Measurements from ENCODE around the gene TATDN2.
"Not testable (repeated sequence)": the region's sequence is repeated elsewhere in the genome, so short reads cannot be mapped to it uniquely, and the experiment has no call there.

The TATDN2 gene

DNA sequence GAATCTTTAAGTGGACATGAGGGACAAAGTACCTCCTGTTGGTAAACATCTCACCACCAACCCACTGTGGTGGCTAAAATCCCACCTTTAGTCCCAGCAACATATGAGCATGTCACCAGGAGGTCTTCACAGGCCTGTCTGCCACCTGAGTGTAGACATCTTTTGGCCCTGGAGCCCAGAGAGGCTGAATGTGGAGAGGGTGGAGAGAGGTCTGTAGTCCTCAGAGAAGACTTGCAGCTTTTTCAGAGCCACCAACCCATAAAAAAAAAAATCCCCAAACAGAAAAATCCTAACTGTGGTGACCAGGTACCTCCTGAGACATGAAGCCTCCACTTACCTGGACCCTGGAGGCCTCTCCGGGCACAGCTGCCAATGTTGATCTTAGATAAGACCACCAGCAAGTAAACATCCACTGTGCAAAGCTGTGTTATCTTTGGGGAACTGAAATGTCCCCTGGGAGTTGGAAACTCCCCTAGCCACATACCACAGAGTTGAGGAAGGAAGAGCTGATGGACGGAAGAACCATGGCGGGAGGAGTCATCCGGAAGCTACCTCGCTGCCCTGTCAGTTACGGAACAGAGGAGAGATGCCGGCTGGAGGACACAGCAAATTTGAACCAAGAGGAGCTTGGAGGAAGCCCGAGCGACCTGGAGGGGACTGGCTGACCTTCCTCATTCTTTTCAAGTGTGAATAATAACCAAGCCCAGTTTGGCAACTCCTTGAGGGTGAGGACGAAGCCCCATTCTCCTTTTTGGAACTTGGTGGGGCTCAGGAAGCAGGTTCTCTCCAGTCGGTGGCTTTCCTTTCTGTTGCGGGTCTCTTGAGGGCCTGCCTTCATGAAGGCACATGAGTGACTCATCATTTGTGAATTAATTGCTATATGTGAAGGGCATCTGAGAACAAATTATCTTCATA, 44.5 kb downstream of the TATDN2 start, which contains the start of gene GHRL:
Gene GHRL, minus strand, starts transcription at position 443 of the 915 bp plus-strand sequence. CDS start 2,767 bp downstream, outside the sequence.
- DNase-seq = no peak

GRCh38 chr3:10294030-10294586, 45.8 kb downstream of the TATDN2 start:
- DNase-seq = no peak

DNA sequence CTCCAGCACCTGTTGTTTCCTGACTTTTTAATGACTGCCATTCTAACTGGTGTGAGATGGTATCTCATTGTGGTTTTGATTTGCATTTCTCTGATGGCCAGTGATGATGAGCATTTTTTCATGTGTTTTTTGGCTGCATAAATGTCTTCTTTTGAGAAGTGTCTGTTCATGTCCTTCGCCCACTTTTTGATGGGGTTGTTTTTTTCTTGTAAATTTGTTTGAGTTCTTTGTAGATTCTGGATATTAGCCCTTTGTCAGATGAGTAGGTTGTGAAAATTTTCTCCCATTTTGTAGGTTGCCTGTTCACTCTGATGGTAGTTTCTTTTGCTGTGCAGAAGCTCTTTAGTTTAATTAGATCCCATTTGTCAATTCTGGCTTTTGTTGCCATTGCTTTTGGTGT, 49.8 kb downstream of the TATDN2 start:
- not testable (repeated sequence) for DNase-seq

- DNase-seq = no peak
Observed at GRCh38 chr3:10299175-10299574, 50.9 kb downstream of the TATDN2 start.

DNA sequence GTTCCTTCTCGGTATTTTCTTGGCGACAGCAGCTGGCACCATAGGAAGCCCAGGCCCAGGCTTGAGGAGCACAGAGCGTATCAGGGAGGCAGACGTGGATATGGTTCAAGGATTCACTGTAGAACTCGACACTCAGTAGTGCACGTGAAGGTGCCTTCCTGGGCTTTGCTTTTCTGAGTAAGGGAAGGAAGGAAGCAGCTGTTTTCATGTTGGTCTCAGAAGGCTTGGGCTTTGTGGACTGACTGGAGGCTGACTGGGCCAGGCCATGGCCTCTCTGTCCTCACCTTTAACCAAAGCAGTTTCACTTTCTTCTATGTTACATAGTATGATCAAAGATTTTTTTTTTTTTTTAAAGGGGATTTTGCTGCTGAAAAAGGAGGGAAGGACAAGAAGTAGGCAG, 51.4 kb downstream of the TATDN2 start:
- DNase-seq = no peak

GRCh38 chr3:10300087-10300486, 51.8 kb downstream of the TATDN2 start:
- no peak for DNase-seq

- DNase-seq = no peak
Observed at GRCh38 chr3:10303105-10303504, 54.8 kb downstream of the TATDN2 start.

GRCh38 chr3:10303785-10304184, 55.5 kb downstream of the TATDN2 start:
- no peak for DNase-seq

DNA sequence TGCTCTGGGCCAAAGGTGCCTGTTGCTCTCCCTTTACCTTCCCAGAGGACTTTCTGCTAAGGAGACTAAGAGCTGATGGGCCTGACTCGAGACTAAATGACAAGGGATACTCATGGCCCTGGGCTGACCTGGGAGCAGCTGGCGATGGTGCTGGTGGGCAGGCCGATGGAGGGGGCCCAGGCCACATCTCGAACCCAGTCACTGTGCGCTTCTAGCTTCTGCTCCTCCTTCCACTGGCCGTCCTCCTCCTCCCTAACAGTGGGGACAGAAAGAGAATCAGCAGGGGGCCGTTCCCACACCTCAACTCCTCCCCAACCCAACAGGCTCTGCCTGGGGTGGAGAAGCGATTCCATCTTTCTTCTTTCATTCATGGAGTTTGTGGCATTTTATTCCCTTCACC, 56.6 kb downstream of the TATDN2 start:
- DNase-seq = no peak

- no peak for DNase-seq
Observed at GRCh38 chr3:10305331-10305902, 57.2 kb downstream of the TATDN2 start.

DNA sequence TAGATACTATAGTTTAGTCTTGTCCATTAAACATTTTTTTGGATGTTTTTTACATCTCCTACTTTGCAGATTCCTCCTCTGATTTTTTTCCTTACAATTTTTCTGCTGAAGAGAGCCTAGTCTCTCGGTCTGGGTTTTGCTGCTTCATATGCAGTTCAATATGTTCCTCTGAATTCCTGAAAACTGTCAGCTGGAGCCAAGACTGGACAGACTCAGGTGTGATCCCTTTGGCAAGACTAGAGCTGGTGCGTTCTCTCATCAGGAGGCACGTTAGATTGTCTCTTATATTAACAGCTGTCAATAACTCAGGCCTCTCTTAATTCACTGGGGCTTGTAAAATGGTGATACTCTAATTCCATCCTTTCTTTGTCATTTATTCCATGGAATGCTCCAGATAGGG, 57.9 kb downstream of the TATDN2 start:
- no peak for DNase-seq

DNA sequence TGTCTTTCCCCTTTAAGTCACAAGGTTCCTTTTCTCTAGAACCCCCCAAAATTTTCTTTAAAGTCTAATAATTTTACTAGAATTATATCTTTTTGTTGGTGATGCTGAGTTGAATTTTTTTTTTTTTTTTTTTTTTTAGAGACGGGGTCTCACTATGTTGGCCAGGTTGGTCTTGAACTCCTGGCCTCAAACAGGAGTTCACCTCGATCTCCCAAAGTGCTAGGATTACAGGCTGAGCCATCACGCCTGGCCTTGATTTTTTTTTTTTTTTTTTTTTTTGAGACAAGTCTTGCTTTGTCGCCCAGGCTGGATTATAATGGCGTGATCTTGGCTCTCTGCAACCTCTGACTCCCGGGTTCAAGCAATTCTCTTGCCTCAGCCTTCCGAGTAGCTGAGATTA, 60.4 kb downstream of the TATDN2 start:
- DNase-seq = no peak

DNA sequence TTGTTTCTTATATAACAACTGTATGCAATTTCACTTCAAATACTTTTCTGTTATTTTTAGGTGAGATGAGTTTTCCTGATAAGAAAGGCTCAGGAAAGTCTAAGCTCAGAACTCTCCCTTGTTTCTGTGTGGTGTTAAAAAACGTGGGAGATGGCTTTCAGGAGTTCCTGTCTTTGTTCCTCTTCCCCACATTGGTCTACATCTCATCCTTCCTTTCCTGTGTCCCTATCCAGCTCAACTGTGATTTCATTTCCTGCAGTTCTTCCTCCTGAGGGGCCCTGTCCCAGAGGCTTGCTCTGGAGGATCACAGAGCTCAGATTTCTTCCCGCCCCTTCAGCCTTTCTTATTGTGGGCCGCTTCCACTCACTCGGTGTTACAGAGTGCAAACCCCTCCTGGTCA, 61.5 kb downstream of the TATDN2 start:
- DNase-seq = no peak

DNA sequence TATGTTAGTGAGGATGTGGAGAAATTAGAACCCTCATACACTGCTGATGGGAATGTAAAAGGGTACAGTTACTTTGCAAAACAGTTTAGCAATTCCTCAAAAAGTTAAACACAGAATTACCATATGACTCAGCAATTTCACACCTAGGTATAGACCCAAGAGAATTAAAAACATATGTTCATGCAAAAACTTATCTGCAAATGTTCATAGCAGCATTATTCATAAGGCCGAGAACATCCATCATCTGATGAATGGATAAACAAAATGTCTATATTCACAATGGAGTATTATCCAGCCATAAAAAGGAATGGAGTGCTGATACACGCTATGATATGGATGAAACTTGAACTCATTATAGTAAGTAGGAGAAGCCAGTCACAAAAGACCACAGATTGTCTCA, 62.3 kb downstream of the TATDN2 start:
- DNase-seq = no peak

DNA sequence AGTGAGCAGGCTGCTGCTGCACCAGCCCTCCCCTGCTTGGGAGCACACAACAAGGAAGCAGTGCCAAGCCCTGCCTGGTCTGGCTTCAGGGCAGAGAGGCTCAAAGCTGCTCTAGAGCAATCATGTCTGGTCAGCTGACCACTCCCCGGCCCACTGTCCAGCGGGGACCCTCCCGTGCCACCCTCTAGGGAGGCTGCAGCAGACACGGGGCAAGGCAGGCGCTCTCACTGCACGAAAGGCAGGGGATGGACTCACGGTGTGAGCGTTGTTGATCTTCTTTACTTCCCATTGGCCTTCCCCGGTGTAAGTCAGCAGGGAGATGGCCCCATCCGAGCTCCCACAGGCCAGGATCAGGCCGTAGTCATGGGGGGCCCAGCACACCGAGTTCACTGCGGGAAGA, 63.5 kb downstream of the TATDN2 start:
- DNase-seq = no peak

DNA sequence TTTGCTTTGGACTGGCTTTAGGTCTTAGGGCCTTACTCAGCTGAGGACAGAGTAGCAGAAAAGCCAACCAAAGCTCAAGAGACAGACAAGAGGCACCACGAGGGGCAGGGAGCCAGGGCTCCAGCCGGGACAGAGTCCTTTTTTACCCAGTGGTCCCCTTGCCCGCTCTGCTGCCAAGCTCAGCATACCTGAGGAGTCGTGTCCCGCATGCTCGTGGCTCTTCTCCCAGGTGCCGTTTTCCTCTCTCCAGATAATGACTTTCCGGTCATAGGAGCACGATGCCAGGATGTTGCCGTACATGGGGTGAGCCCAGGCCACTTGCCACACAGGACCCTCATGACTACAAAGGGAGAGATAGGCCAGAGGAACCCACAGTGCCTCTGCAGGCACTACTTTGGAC, 64.1 kb downstream of the TATDN2 start:
- no peak for DNase-seq

DNA sequence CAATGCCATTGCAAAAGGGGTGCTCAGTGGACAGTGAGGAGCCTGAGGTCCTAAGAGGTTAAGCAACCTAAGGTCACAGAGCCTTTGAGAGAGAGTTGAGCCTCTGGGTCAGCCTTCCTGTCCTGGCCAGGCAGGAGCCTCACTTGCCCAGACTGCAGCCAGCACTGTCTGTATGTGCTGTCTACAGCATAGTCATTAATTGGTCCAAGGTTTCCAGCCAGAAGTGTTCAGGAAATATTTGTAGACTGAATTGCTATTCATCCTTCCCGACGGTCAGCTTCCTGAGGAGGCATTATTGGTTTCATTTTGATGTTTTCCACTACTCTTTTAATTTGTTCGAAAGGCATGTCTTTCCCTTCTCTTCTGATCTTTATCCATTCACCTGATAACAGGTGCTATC, 64.6 kb downstream of the TATDN2 start:
- no peak for DNase-seq

DNA sequence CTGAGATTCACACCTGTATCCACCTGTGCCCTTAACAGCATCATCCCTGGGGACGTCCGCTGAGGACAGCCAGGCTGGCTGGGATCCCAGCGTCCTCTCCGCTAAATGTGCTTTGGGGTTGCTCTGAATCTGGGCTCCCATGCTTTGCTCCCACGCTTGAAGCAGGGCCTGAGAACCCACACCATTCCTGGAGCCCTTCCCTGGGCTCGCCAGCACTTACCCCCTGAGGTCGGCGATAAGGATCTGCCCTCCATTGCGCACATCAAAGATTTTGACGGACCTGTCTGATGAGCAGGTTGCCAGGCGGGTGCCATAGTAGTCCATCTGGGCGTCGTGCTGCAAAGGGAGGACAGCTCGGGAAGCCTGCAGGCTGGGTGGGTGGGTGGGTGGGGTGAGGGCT, 66.8 kb downstream of the TATDN2 start:
- no peak for DNase-seq

DNA sequence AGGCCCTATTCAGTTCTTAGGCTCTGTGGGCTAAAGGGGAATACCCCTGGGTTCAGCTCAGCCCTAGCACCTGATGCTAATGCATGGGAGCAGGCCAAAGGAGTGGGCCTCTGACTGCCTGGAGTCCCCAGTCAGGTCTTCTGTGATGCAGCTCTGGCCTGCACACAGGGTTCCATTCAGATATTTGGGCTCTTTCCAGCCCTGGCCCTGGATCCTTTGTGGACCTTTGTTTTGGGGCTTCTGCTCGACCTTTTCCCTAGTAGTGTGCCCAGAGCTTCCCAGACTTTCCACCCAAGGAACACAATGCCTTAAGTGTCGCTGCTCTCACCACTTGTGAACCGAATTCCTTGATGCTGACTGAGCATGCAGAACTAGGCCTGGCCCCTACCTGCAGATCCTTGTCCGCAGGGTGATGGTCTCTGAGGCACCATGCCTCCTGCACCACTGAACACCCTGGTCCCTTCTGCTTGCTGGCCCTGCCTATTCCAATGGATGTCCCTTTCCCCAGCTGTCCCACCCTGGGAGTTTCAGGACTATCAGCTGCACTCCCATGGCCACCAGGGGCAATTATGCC, 67.6 kb downstream of the TATDN2 start:
- no peak for DNase-seq

- DNase-seq = no peak
Observed at GRCh38 chr3:10317311-10317960, 69.2 kb downstream of the TATDN2 start.

DNA sequence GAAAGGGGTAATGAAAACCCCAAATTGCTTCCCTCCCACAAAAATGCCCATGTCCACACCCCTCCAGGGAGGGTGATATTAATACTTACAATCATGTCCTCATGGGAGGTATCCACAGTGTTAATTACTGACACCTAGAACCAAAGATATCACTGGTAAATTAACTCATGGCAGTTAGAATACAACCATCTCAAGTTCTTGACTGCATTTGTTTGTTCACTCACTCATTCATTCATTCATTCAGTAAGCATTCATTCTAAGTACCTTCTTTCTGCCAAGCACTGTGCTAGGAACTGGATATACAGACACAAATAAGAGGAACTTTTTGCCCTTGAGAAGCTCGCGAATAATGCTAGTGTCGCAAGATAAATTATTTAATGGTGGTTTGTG, 69.7 kb downstream of the TATDN2 start:
- DNase-seq = no peak

DNA sequence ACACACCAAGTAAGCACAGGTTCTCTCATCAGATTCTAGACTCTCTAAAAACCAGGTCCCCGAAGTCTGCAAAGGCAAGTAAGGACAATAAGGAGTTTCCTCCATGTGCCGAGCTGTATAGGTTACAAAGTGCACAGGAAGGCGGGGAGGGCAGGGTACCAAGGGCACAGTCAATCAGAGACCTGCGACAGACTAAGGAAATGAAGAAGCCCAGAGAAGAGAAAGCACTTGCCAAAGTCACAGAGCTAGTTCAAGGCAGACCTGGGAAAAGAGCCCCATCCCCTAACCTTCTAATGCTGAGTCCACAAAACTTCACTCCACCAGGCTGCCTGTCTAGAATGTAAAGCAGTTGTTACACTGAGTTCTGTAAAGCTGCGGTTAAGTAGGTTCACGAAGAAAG, 71.0 kb downstream of the TATDN2 start:
- DNase-seq = no peak

DNA sequence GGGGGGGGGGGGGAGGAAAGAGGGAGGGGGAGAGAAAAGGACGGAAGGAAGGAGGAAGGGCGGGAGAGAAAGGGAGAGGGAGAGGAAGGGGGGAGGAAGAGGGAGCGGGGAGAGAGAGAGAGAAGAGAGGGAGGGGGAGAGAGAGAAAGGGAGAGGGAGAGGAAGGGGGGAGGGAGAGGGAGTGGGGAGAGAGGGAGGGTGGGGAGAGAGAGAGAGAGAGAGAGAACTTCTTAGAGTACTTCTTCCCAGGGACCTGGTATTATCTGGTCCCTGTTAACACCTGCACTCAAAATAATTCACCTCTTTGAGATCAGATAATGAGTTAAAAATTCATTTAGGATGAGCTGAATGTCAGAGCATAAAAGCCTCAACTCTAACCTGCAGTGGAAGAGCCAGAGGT, 71.5 kb downstream of the TATDN2 start:
- DNase-seq = no peak

Measured in DMS79 (cell line).